NT2/D1 (cell line): ENCODE data around the gene AKNA.
A peak's percentile ranks its signal among the peaks of the same experiment; 100 is the strongest.

Experiments used
- DNase-seq: peaks from one replicate; pipeline ENCODE4 v3.0.0-alpha.2; 2011; ENCODE audit warnings: low read depth, low spot score
- H3K27me3 ChIP-seq: 2 replicates; pipeline ENCODE4 v1.6.0; 2011; ENCODE audit warnings: mild to moderate bottlenecking; ENCODE audit not compliant: insufficient read length, insufficient read depth
- H3K36me3 ChIP-seq: 2 replicates; pipeline ENCODE4 v1.6.1; 2011; ENCODE audit warnings: mild to moderate bottlenecking, low read length, mixed read lengths; ENCODE audit not compliant: insufficient read depth, insufficient read length
- H3K4me1 ChIP-seq: 2 replicates; pipeline ENCODE4 v1.5.1; 2011; ENCODE audit not compliant: insufficient read depth, insufficient read length
- H3K4me3 ChIP-seq: 2 replicates; pipeline ENCODE4 v1.5.1; 2011; ENCODE audit warnings: low read depth; ENCODE audit not compliant: insufficient read length
- H3K9ac ChIP-seq: 2 replicates; pipeline ENCODE4 v1.6.0; 2011; ENCODE audit warnings: low read depth; ENCODE audit not compliant: insufficient read length
- H3K9me3 ChIP-seq: 2 replicates; pipeline ENCODE4 v1.5.1; 2011; ENCODE audit warnings: mild to moderate bottlenecking, low read length; ENCODE audit not compliant: insufficient read depth
- SUZ12 ChIP-seq: IDR thresholded peaks from 2 replicates; pipeline ENCODE4 v1.6.1; 2011; ENCODE audit not compliant: insufficient read length, insufficient read depth; ENCODE audit errors: extremely low read depth
- YY1 ChIP-seq: IDR thresholded peaks from 2 replicates; pipeline ENCODE4 v1.6.1; 2011; ENCODE audit not compliant: insufficient read length, insufficient read depth
- ZNF274 ChIP-seq: IDR thresholded peaks from 2 replicates; pipeline ENCODE4 v1.6.1; 2011; ENCODE audit warnings: mild to moderate bottlenecking, low read depth, low read length

Gene AKNA

DNA sequence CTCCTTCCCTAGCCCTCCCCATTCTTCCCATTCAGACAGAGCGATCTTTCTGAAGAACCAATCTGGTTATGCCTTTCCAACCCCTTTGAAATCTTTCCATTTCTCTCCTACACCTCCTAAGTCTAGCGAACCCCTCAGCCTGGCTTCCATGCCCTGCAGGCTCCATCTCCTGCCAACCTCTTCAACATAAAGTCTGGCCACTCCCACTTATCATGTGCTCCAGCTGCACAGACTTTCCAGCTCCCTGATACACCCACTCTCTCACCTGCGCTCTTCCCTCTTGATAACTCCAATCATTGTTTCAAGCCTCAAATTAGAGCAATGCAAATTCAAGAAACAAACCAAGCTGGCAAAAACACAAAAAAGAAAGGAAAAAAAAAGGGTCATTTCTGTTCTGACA is 68.6 kb downstream of the AKNA start:
- DNase-seq = no peak
- no peaks in the 10 kb centered on the region for H3K27me3 ChIP-seq
- no peaks in the 10 kb centered on the region for H3K36me3 ChIP-seq
- TF ChIP-seq SUZ12 (no peak), YY1 (no peak), ZNF274 (no peak)
- H3K9ac ChIP-seq = no peak overlapping the region
- no peaks in the 10 kb centered on the region for H3K9me3 ChIP-seq
- no peak overlapping the region for H3K4me3 ChIP-seq
- H3K4me1 ChIP-seq = peaks cover 3% of the 10 kb centered on the region

DNA sequence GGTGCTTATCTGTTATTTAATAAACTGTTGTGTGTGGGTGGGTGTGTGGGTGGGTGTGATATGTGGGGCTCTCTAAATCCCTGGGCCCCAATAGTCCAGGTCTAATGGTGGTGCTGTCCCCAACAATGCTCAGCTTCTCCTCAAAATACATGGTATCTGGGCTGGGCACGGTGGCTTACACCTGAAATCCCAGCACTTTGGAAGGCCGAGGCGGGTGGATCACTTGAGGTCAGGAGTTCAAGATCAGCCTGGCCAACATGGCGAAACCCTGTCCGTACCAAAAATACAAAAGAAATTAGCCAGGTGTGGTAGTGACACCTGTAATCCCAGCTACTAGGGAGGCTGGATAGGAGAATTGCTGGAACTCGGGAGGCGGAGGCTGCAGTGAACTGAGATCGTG is 69.4 kb downstream of the AKNA start:
- TF ChIP-seq SUZ12 (no peak), YY1 (no peak), ZNF274 (no peak)
- DNase-seq = no peak
- no peaks in the 10 kb centered on the region for H3K36me3 ChIP-seq
- H3K9me3 ChIP-seq = no peaks in the 10 kb centered on the region
- H3K4me1 ChIP-seq = peaks cover 3% of the 10 kb centered on the region
- H3K4me3 ChIP-seq = no peak overlapping the region
- no peak overlapping the region for H3K9ac ChIP-seq
- H3K27me3 ChIP-seq = no peaks in the 10 kb centered on the region

GRCh38 chr9:114317665-114318357 is 70.0 kb downstream of the AKNA start:
- H3K9ac ChIP-seq = no peak overlapping the region
- TF ChIP-seq YY1 (no peak), ZNF274 (no peak), SUZ12 (no peak)
- peaks cover under 1% of the 10 kb centered on the region for H3K36me3 ChIP-seq
- no peak for DNase-seq
- H3K27me3 ChIP-seq = no peaks in the 10 kb centered on the region
- H3K4me3 ChIP-seq = no peak overlapping the region
- no peaks in the 10 kb centered on the region for H3K9me3 ChIP-seq
- H3K4me1 ChIP-seq = peaks cover 3% of the 10 kb centered on the region

DNA sequence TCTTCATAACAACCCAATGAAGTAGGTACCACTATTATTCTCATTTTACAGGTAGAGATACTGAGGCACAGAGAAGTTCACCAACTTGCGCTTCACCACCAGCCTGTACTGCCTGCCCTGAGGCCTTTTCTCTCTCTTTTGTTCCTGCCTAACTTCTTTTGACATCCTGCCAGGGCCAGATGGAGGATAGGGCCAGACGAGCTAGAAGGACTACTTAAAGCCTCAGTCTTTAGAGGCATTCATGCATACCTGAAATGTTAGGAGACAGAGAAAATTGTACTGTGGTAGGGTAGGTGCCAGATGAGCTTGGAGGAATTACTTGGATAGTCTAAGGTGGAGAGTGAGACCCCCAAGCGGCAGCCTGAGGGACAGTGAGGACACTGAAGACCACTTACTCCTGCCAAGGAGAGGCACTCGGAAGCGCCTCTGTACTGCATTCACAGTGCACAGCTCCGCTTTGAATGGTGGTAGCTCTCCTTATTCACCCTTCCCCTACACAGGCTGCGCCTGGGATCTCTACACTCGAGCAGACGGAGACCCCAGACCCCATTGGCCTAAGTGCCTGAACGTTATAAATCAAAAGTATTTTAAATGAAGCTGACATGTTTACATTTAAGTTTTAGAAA is 71.1 kb downstream of the AKNA start:
- TF ChIP-seq ZNF274 (no peak), SUZ12 (no peak), YY1 (no peak)
- DNase-seq = peak; percentile 27
- no peaks in the 10 kb centered on the region for H3K9me3 ChIP-seq
- no peak overlapping the region for H3K9ac ChIP-seq
- peaks cover 3% of the 10 kb centered on the region for H3K4me1 ChIP-seq
- H3K27me3 ChIP-seq = no peaks in the 10 kb centered on the region
- peaks cover 8% of the 10 kb centered on the region for H3K36me3 ChIP-seq
- H3K4me3 ChIP-seq = no peak overlapping the region

- Histone ChIP-seq H3K27me3 (no peaks in the 10 kb centered on the region), H3K4me1 (peaks cover 3% of the 10 kb centered on the region), H3K36me3 (peaks cover 13% of the 10 kb centered on the region), H3K4me3 (no peak overlapping the region), H3K9ac (no peak overlapping the region), H3K9me3 (no peaks in the 10 kb centered on the region)
- TF ChIP-seq YY1 = no peak
- TF ChIP-seq SUZ12 = no peak
- TF ChIP-seq ZNF274 = no peak
- DNase-seq = no peak
Measured at GRCh38 chr9:114315723-114316363, 71.9 kb downstream of the AKNA start.

DNA sequence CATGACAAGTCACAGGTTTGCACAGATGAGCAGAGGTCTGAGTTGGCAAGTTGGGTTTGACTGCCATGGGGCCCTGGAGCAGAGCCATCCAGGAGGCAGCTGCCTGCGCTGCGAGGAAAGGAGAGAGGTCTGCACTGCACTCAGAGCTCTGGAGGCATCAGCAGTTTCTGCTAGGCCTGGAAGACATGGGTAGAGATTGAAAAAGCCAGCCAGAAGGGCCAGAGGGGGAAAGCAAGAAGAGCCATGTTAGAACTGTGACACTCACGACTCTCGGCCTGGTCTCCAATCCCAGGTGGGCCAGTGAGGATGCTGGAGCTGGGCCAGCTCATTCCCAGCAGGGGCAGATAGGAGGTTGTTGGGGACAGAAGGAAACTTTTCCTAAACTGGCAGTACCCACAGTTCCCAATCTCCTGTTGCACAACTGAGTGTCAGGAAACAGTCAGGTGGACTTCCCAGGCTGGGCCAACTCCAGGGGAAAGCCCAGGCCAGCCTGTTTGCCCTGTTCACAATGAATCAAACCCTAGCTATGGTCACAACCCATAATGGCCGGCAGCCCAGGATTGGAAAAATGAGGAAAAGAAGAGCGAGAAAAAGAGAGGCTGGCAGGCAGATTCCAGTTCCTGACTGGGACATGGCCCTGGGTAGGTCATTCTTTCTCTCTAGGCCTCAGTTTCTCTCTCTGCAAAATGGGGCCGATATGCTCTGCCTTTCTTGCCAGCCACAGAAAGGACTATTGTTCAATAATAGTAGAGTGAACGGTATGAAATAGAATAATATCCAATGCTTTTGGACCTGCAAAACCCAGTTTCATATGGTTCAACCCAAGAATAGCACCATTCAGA is 72.7 kb downstream of the AKNA start:
- no peak for DNase-seq
- no peaks in the 10 kb centered on the region for H3K9me3 ChIP-seq
- no peak for TF ChIP-seq SUZ12
- TF ChIP-seq YY1 = no peak
- TF ChIP-seq ZNF274 = no peak
- no peak overlapping the region for H3K9ac ChIP-seq
- H3K36me3 ChIP-seq = peaks cover 21% of the 10 kb centered on the region
- peaks cover 3% of the 10 kb centered on the region for H3K4me1 ChIP-seq
- no peaks in the 10 kb centered on the region for H3K27me3 ChIP-seq
- H3K4me3 ChIP-seq = no peak overlapping the region
